KMS-11 (cell line): ENCODE measurements around the gene UBQLN4.

ENCODE experiments used
- H2AFZ ChIP-seq: fragments of 200-600 bp; sonication (generic); 2 replicates; pipeline ENCODE4 v1.6.1; 2016; ENCODE audit warnings: antibody characterized with exemption, mixed run types, low read depth
- H3K27ac ChIP-seq: fragments of 200-600 bp; sonication (generic); 2 replicates; pipeline ENCODE4 v1.6.1; 2016; ENCODE audit warnings: mild to moderate bottlenecking, mixed run types
- H3K27me3 ChIP-seq: fragments of 200-600 bp; sonication (generic); 2 replicates; pipeline ENCODE4 v1.6.1; 2017; ENCODE audit warnings: mild to moderate bottlenecking, low read depth, mixed run types, moderate library complexity; ENCODE audit not compliant: insufficient read depth
- H3K36me3 ChIP-seq: fragments of 200-600 bp; sonication (generic); 2 replicates; pipeline ENCODE4 v1.6.1; 2017; ENCODE audit warnings: mild to moderate bottlenecking, mixed run types; ENCODE audit not compliant: insufficient read depth
- H3K4me1 ChIP-seq: fragments of 200-600 bp; sonication (generic); 2 replicates; pipeline ENCODE4 v1.6.1; 2016; ENCODE audit warnings: mild to moderate bottlenecking, low read depth, mixed run types; ENCODE audit not compliant: poor library complexity, severe bottlenecking
- H3K4me2 ChIP-seq: fragments of 200-600 bp; sonication (generic); 2 replicates; pipeline ENCODE4 v1.7.0; 2016; ENCODE audit warnings: mild to moderate bottlenecking, mixed run types
- H3K4me3 ChIP-seq: fragments of 200-600 bp; sonication (generic); IDR thresholded peaks from 2 replicates; pipeline ENCODE4 v1.6.1; 2017; ENCODE audit warnings: low read depth, low read length, mixed read lengths; ENCODE audit not compliant: insufficient read depth
- H3K79me2 ChIP-seq: fragments of 200-600 bp; sonication (generic); 2 replicates; pipeline ENCODE4 v1.6.1; 2016; ENCODE audit warnings: low read depth, mixed run types; ENCODE audit not compliant: insufficient read depth
- H3K9ac ChIP-seq: fragments of 200-600 bp; sonication (generic); 2 replicates; pipeline ENCODE4 v1.6.1; 2016; ENCODE audit warnings: mild to moderate bottlenecking, mixed run types
- H4K20me1 ChIP-seq: fragments of 200-600 bp; sonication (generic); 2 replicates; pipeline ENCODE4 v1.6.1; 2016; ENCODE audit warnings: mild to moderate bottlenecking, mixed run types; ENCODE audit not compliant: insufficient read depth
- CTCF ChIP-seq: fragments of 200-600 bp; sonication (generic); conservative IDR thresholded peaks from 2 replicates; pipeline ENCODE4 v1.6.1; 2017; ENCODE audit warnings: low read depth, mild to moderate bottlenecking, antibody characterized with exemption, low read length, moderate library complexity, mixed read lengths

The UBQLN4 gene

GRCh38 chr1:156055281-156056048, 1.9 kb upstream of the UBQLN4 start:
- Histone ChIP-seq H3K4me2 (peak overlapping the region; percentile 98), H3K4me1 (peaks cover 22% of the 10 kb centered on the region), H3K9ac (peak overlapping the region; percentile 92; the same call in 1 of the 2 replicates), H2AFZ (peak overlapping the region; percentile 85), H3K27ac (no peak overlapping the region), H3K79me2 (peaks cover 26% of the 10 kb centered on the region), H3K36me3 (0 out of 2 replicates have a peak, but pooled peaks cover under 1% of the 10 kb centered on the region), H3K4me3 (peak overlapping the region; percentile 100), H4K20me1 (no peaks in the 10 kb centered on the region; the same call in 1 of the 2 replicates), H3K27me3 (no peaks in the 10 kb centered on the region)
- TF ChIP-seq CTCF = no peak

- Histone ChIP-seq H4K20me1 (no peaks in the 10 kb centered on the region; the same call in 1 of the 2 replicates), H3K9ac (peak within 1 kb of the TSS; percentile 92), H3K4me1 (peaks cover 22% of the 10 kb centered on the region), H3K79me2 (peaks cover 26% of the 10 kb centered on the region), H2AFZ (peak within 1 kb of the TSS; percentile 85), H3K27ac (peak within 1 kb of the TSS; percentile 91), H3K4me2 (peak within 1 kb of the TSS; percentile 98), H3K27me3 (no peaks in the 10 kb centered on the region), H3K36me3 (peaks cover 7% of the 10 kb centered on the region; the same call in 1 of the 2 replicates), H3K4me3 (peak within 1 kb of the TSS; percentile 100)
- TF ChIP-seq CTCF = no peak
These were observed 1.1 kb upstream of the UBQLN4 start, which contains the start of gene LAMTOR2 for GRCh38 chr1:156054500-156055280. LAMTOR2 (plus strand) TSS chr1:156054782; CDS start chr1:156054890, 108 bp downstream.

- peak overlapping the region; percentile 77 for H2AFZ ChIP-seq
- peak overlapping the region; percentile 81 for H3K4me3 ChIP-seq
- H3K9ac ChIP-seq = peak overlapping the region; percentile 92
- H3K27me3 ChIP-seq = no peaks in the 10 kb centered on the region
- no peaks in the 10 kb centered on the region; the same call in 1 of the 2 replicates for H4K20me1 ChIP-seq
- H3K27ac ChIP-seq = peak overlapping the region; percentile 91
- peak; percentile 21 for TF ChIP-seq CTCF
- H3K4me2 ChIP-seq = peak overlapping the region; percentile 59
- peaks cover 26% of the 10 kb centered on the region for H3K79me2 ChIP-seq
- H3K36me3 ChIP-seq = peaks cover 7% of the 10 kb centered on the region; the same call in 1 of the 2 replicates
- peaks cover 22% of the 10 kb centered on the region for H3K4me1 ChIP-seq
These were observed 483 bp downstream of the UBQLN4 start for GRCh38 chr1:156052862-156053767.
